Sigmoid colon (tissue), 4 donors: ENCODE measurements around the gene ALDH1L2.

ENCODE experiments used
- CTCF ChIP-seq, 4 experiments: fragments of 450-650 bp in 3 of 4; fragments of 200-600 bp in 1 of 4; IDR thresholded peaks; one replicate each; pipeline ENCODE4 v1.5.1; 2016 to 2019; ENCODE audit warnings: antibody characterized with exemption in 4 of 4, mild to moderate bottlenecking in 3 of 4, moderate library complexity in 2 of 4
- EP300 ChIP-seq, 4 donors: sonication (generic); formaldehyde crosslinking; IDR thresholded peaks; one replicate each; pipeline ENCODE4 v1.6.1; 2017; ENCODE audit warnings: antibody characterized with exemption in 4 of 4
- POLR2A ChIP-seq, 2 donors: fragments of 450-650 bp; IDR thresholded peaks; one replicate each; pipeline ENCODE4 v1.6.1; 2016; ENCODE audit warnings: antibody characterized with exemption in 2 of 2, mild to moderate bottlenecking in 2 of 2, moderate library complexity in 2 of 2
- POLR2AphosphoS5 ChIP-seq, 4 donors: sonication (generic); formaldehyde crosslinking; IDR thresholded peaks; one replicate each; pipeline ENCODE4 v1.6.1; 2017; ENCODE audit warnings: antibody characterized with exemption in 4 of 4

GRCh38 chr12:104998423-104999346, 85.6 kb downstream of the ALDH1L2 start:
- TF ChIP-seq CTCF (IDR thresholded peaks at IDR 0.05) (no peak), POLR2A (IDR thresholded peaks at IDR 0.05) (no peak), POLR2AphosphoS5 (IDR thresholded peaks at IDR 0.05) (no peak), EP300 (IDR thresholded peaks at IDR 0.05) (no peak)
